HFFc6 (cell line): ENCODE data around the gene POTEI. TPM values are rescaled to one million over a fixed set of nuclear protein-coding genes. Genes with fewer than 3 reads are reported as not detected.
"Not testable (repeated sequence)": the region's sequence is repeated elsewhere in the genome, so short reads cannot be mapped to it uniquely, and the experiment has no call there.

Experiments
- DNase-seq: peaks from one replicate; pipeline ENCODE4 v3.0.0-alpha.2; 2018
- H3K27ac Mint-ChIP-seq: 2 replicates; pipeline ENCODE4 v1.8.0; 2020; ENCODE audit warnings: mild to moderate bottlenecking, mixed read lengths
- H3K27me3 Mint-ChIP-seq: 2 replicates; pipeline ENCODE4 v1.8.0; 2021; ENCODE audit warnings: mild to moderate bottlenecking, moderate library complexity, mixed read lengths; ENCODE audit not compliant: insufficient read depth
- H3K36me3 Mint-ChIP-seq: 2 replicates; pipeline ENCODE4 v1.8.0; 2021; ENCODE audit warnings: low read depth, mixed read lengths
- H3K4me1 Mint-ChIP-seq: 2 replicates; pipeline ENCODE4 v1.8.0; 2020; ENCODE audit warnings: low read depth, mixed read lengths
- H3K4me3 Mint-ChIP-seq: 2 replicates; pipeline ENCODE4 v1.8.0; 2020; ENCODE audit warnings: mild to moderate bottlenecking, moderate library complexity, mixed read lengths
- H3K9me3 Mint-ChIP-seq: 2 replicates; pipeline ENCODE4 v1.8.0; 2020; ENCODE audit warnings: mild to moderate bottlenecking, mixed read lengths
- total RNA-seq, 6 experiments: library from RNA; stranded (reverse); fragmentation: NEBNext Ultra II Directional; extraction: Animal tissue kit (Norgen Biotek cat#: 25700); gene quantifications; 2 replicates in 1 of 6; 3 replicates in 5 of 6; pipeline ENCODE4 v1.2.3, GENCODE V29; 2021

The POTEI gene
- total RNA-seq, 6 experiments from 2014 or later = not detected

GRCh38 chr2:130450366-130450765, 58.8 kb downstream of the POTEI start:
- not testable (repeated sequence) for H3K27ac Mint-ChIP-seq, H3K4me3 Mint-ChIP-seq, DNase-seq, H3K27me3 Mint-ChIP-seq, H3K9me3 Mint-ChIP-seq, H3K4me1 Mint-ChIP-seq, H3K36me3 Mint-ChIP-seq

GRCh38 chr2:130427631-130428030, 81.5 kb downstream of the POTEI start:
- not testable (repeated sequence) for H3K9me3 Mint-ChIP-seq, H3K4me3 Mint-ChIP-seq, DNase-seq, H3K4me1 Mint-ChIP-seq, H3K36me3 Mint-ChIP-seq, H3K27ac Mint-ChIP-seq, H3K27me3 Mint-ChIP-seq

- H3K9me3 Mint-ChIP-seq, DNase-seq, H3K4me1 Mint-ChIP-seq, H3K27me3 Mint-ChIP-seq, H3K36me3 Mint-ChIP-seq, H3K27ac Mint-ChIP-seq, H3K4me3 Mint-ChIP-seq: not testable (repeated sequence)
Observed at GRCh38 chr2:130418845-130419244, 90.3 kb downstream of the POTEI start.

- DNase-seq, H3K27me3 Mint-ChIP-seq, H3K9me3 Mint-ChIP-seq, H3K4me1 Mint-ChIP-seq, H3K27ac Mint-ChIP-seq, H3K4me3 Mint-ChIP-seq, H3K36me3 Mint-ChIP-seq: not testable (repeated sequence)
Observed at GRCh38 chr2:130416693-130417092, 92.4 kb downstream of the POTEI start.

Other genes with a start within 250 kb of the POTEI start
- gene IMP4, start 166.4 kb downstream of the POTEI start, total RNA-seq = 100 to 1,000 TPM in 1 of 6 experiments, 10 to 100 TPM in 5; 79.9 to 103 (median 90.4) TPM
- 10 to 100 TPM; 15.5 to 18.9 (median 17.5) TPM for gene PTPN18, start 153.3 kb downstream of the POTEI start, total RNA-seq
- not detected for gene CFC1B, start 11.9 kb upstream of the POTEI start, total RNA-seq
- gene CFC1, start 90.2 kb upstream of the POTEI start, total RNA-seq = not detected
- gene POTEJ, start 102.1 kb upstream of the POTEI start, total RNA-seq = not detected
- gene GPR148, start 219.7 kb upstream of the POTEI start, total RNA-seq = not detected
- not detected for gene AMER3, start 246.2 kb upstream of the POTEI start, total RNA-seq